HCT116 (cell line): ENCODE measurements around the gene PCDH9. TPM values are rescaled to one million over a fixed set of nuclear protein-coding genes. Genes with fewer than 3 reads are reported as not detected.
A peak's percentile ranks its signal among the peaks of the same experiment; 100 is the strongest.

ENCODE experiments used
- ATAC-seq: fragments of 200-7000 bp; cut with Tn5 transposase; 2 replicates; pipeline ENCODE4 v1.9.1; 2020; ENCODE audit warnings: mild to moderate bottlenecking, moderate library complexity
- BruUV-seq: library from RNA; stranded (reverse); fragments of 400-500 nt; replicated peaks from 2 replicates; lab custom pipeline; 2021; lab: Mats Ljungman, UMichigan
- CTCF ChIA-PET: fragments of 300-600 bp; sonication (Branson Sonifier 250); formaldehyde crosslinking; loops from one replicate; lab custom pipeline; 2021; ENCODE audit warnings: antibody characterized with exemption; lab: Charles Lee
- POLR2A ChIA-PET: fragments of 300-600, 350-600 bp; sonication (Branson Sonifier 250); formaldehyde crosslinking; loops from one replicate; lab custom pipeline; 2021; ENCODE audit warnings: antibody characterized with exemption; lab: Charles Lee
- RAD21 ChIA-PET, 2 experiments: fragments of 300-600 bp; sonication (Branson Sonifier 250); formaldehyde crosslinking; loops; one replicate each; lab custom pipeline; 2023; ENCODE audit warnings: low total read pairs in 2 of 2; ENCODE audit not compliant: uncharacterized antibody in 2 of 2, unreplicated experiment in 2 of 2, low non-redundant PET in 1 of 2; lab: Charles Lee
- DNase-seq: peaks from one replicate; pipeline ENCODE4 v3.0.0-alpha.2; 2010; ENCODE audit warnings: low read depth, low spot score
- H2AFZ ChIP-seq: fragments of 200-600 bp; shearing (Covaris generic), sonication (generic); 2 replicates; pipeline ENCODE4 v1.6.1; 2017; ENCODE audit warnings: low read depth, mixed run types, mixed read lengths, antibody characterized with exemption, low read length; ENCODE audit not compliant: poor library complexity, severe bottlenecking
- H3K27ac ChIP-seq: 2 replicates; pipeline ENCODE4 v1.5.1; 2012; ENCODE audit warnings: low read depth, low read length
- H3K27me3 ChIP-seq: fragments of 200-600 bp; sonication (generic); 2 replicates; pipeline ENCODE4 v1.6.1; 2016; ENCODE audit warnings: mixed run types, low read length, mixed read lengths; ENCODE audit not compliant: insufficient read depth
- H3K36me3 ChIP-seq, 2 experiments: fragments of 200-500 bp in 1 of 2; fragments of 200-600 bp in 1 of 2; sonication (Bioruptor generic) in 1 of 2; sonication (generic) in 1 of 2; 2 replicates each; pipeline versions ENCODE4 v1.5.1 to v1.6.1; 2014 to 2016; ENCODE audit warnings: low read length in 2 of 2, inconsistent platforms in 1 of 2, mixed read lengths in 1 of 2, mixed run types in 1 of 2; ENCODE audit not compliant: insufficient read depth in 2 of 2, control insufficient read depth in 1 of 2
- H3K4me1 ChIP-seq, 2 experiments: fragments of 200-600 bp in 1 of 2; sonication (generic) in 1 of 2; 2 replicates each; pipeline versions ENCODE4 v1.5.1 to v1.6.1; 2012 to 2017; ENCODE audit warnings: low read length in 2 of 2, inconsistent platforms in 1 of 2, mild to moderate bottlenecking in 1 of 2, mixed read lengths in 1 of 2, mixed run types in 1 of 2, moderate library complexity in 1 of 2; ENCODE audit not compliant: insufficient read depth in 2 of 2, control insufficient read depth in 1 of 2
- H3K4me2 ChIP-seq: fragments of 200-600 bp; sonication (generic); 2 replicates; pipeline ENCODE4 v1.6.1; 2017; ENCODE audit warnings: mixed run types, low read length, mixed read lengths
- H3K4me3 ChIP-seq, 2 experiments: fragments of 200-600 bp in 1 of 2; sonication (generic) in 1 of 2; replicated peaks in 1 of 2; 2 replicates each; pipeline ENCODE4 v1.5.1; 2011 to 2016; ENCODE audit warnings: low read length in 2 of 2, control low read depth in 1 of 2, low read depth in 1 of 2, mild to moderate bottlenecking in 1 of 2, mixed read lengths in 1 of 2, mixed run types in 1 of 2
- H3K79me2 ChIP-seq: fragments of 200-600 bp; sonication (generic); 2 replicates; pipeline ENCODE4 v1.6.1; 2017; ENCODE audit warnings: mild to moderate bottlenecking, mixed run types, low read length, moderate library complexity, mixed read lengths; ENCODE audit not compliant: insufficient read depth
- H3K9ac ChIP-seq: fragments of 200-600 bp; sonication (generic); 2 replicates; pipeline ENCODE4 v1.6.1; 2016; ENCODE audit warnings: low read length, mixed read lengths
- H3K9me2 ChIP-seq: fragments of 200-600 bp; sonication (generic), shearing (Covaris generic); 2 replicates; pipeline ENCODE4 v1.6.1; 2017; ENCODE audit warnings: mixed run types, mild to moderate bottlenecking, moderate library complexity; ENCODE audit not compliant: insufficient read depth
- H3K9me3 ChIP-seq, 2 experiments: fragments of 200-500 bp in 1 of 2; fragments of 200-600 bp in 1 of 2; sonication (Bioruptor generic) in 1 of 2; sonication (generic) in 1 of 2; 2 replicates each; pipeline ENCODE4 v1.6.1; 2014 to 2017; ENCODE audit warnings: low read length in 2 of 2, mixed read lengths in 2 of 2, inconsistent platforms in 1 of 2, low read depth in 1 of 2, mild to moderate bottlenecking in 1 of 2, mixed run types in 1 of 2, moderate library complexity in 1 of 2; ENCODE audit not compliant: control insufficient read depth in 1 of 2, insufficient read depth in 1 of 2
- H4K20me1 ChIP-seq: fragments of 200-600 bp; sonication (generic), shearing (Covaris generic); 2 replicates; pipeline ENCODE4 v1.6.1; 2017; ENCODE audit warnings: mixed run types, mild to moderate bottlenecking, moderate library complexity; ENCODE audit not compliant: insufficient read depth
- CBX3 ChIP-seq: IDR thresholded peaks from 2 replicates; pipeline ENCODE4 v1.6.1; 2012; ENCODE audit warnings: low read depth
- CTCF ChIP-seq, 3 experiments: fragments of 200-600 bp in 1 of 3; sonication (generic) in 1 of 3; IDR thresholded peaks in 2 of 3; conservative IDR thresholded peaks in 1 of 3; 2 replicates each; pipeline ENCODE4 v1.5.1; 2012 to 2017; ENCODE audit warnings: low read depth in 2 of 3, low read length in 2 of 3, antibody characterized with exemption in 1 of 3, borderline replicate concordance in 1 of 3, control low read depth in 1 of 3, mild to moderate bottlenecking in 1 of 3, mixed read lengths in 1 of 3, mixed run types in 1 of 3, moderate library complexity in 1 of 3; ENCODE audit not compliant: insufficient read depth in 1 of 3
- EGR1 ChIP-seq: IDR thresholded peaks from 2 replicates; pipeline ENCODE4 v1.6.1; 2012; ENCODE audit warnings: low read depth
- ELF1 ChIP-seq: IDR thresholded peaks from 2 replicates; pipeline ENCODE4 v1.6.1; 2012; ENCODE audit warnings: low read depth, borderline replicate concordance
- EZH2 ChIP-seq: fragments of 200-600 bp; sonication (generic); IDR thresholded peaks from 2 replicates; pipeline ENCODE4 v1.6.1; 2017; ENCODE audit warnings: antibody characterized with exemption, mixed run types
- RAD21 ChIP-seq: IDR thresholded peaks from 2 replicates; pipeline ENCODE4 v1.6.1; 2012; ENCODE audit warnings: low read depth, mild to moderate bottlenecking
- ZBTB33 ChIP-seq: IDR thresholded peaks from 2 replicates; pipeline ENCODE4 v1.6.1; 2011; ENCODE audit warnings: mild to moderate bottlenecking, low read length, moderate library complexity; ENCODE audit not compliant: insufficient replicate concordance; ENCODE audit errors: extremely low read depth
- ZFX ChIP-seq: fragments of 450-650 bp; IDR thresholded peaks from 2 replicates; pipeline ENCODE4 v1.6.1; 2017
- intact Hi-C: fragments of 100-400 bp; cut with micrococcal nuclease; formaldehyde crosslinking; loops from 2 replicates; pipeline ENCODE4 v1.10.0; 2022
- total RNA-seq: library from RNA; stranded (reverse); gene quantifications from one replicate; pipeline ENCODE4 v1.2.1, GENCODE V29; 2021; ENCODE audit not compliant: unreplicated experiment

The PCDH9 gene
- total RNA-seq, 1 experiment from 2014 or later, result 0.02 TPM

GRCh38 chr13:67238861-67239260, 8.7 kb upstream of the PCDH9 start (continued):
- TF ChIP-seq EGR1 (no peak), ZFX (no peak), ZBTB33 (no peak), EZH2 (no peak), CBX3 (no peak)

- Histone ChIP-seq H3K27ac (no peak overlapping the region), H3K36me3 (no peaks in the 10 kb centered on the region), H3K79me2 (no peaks in the 10 kb centered on the region), H2AFZ (peak overlapping the region; percentile 79), H3K9me2 (no peaks in the 10 kb centered on the region), H3K9ac (no peak overlapping the region), H3K9me3 (no peaks in the 10 kb centered on the region), H3K4me3 (no peak overlapping the region), H3K27me3 (no peaks in the 10 kb centered on the region), H3K4me1 (no peaks in the 10 kb centered on the region), H3K4me2 (no peak overlapping the region), H4K20me1 (no peaks in the 10 kb centered on the region; the same call in 1 of the 2 replicates)
- DNase-seq, result peak; percentile 4
- RAD21 ChIA-PET, result interaction anchor here in 1 of 2 experiments (0.6 kb wide), 1 partner anchor 732 kb away, joined by 3 read pairs; no protein-coding TSS in a partner anchor
- intact Hi-C loops, result no loop called here
- TF ChIP-seq ELF1 (no peak), CTCF (IDR thresholded peaks at IDR 0.05 in 2 of 3, conservative IDR thresholded peaks at IDR 0.05 in 1 of 3; ENCODE audit: borderline replicate concordance in 1 of 3, insufficient read depth in 1 of 3, low read depth in 2 of 3, low read length in 2 of 3) (peak; percentile 11 to 61 (median 43); a peak in 4 of 6 replicates), RAD21 (peak; percentile 53)
- peak; percentile 54; the same call in 1 of the 2 replicates for ATAC-seq
- CTCF ChIA-PET, result interaction anchor here (1.0 to 2.0 kb wide), 5 partner anchors 15 to 746 kb away, joined by 3 to 8 read pairs (median 5); no protein-coding TSS in a partner anchor
- BruUV-seq, result no TSS peak
- POLR2A ChIA-PET, result no interaction called here
These were observed 8.2 kb upstream of the PCDH9 start for GRCh38 chr13:67238277-67238859.
